Stimulated activated naive CD4-positive, alpha-beta T cell (primary cell): ENCODE data around the gene MRPL49.

Experiments used
- DNase-seq, 6 experiments: peaks; one replicate each; lab custom pipeline; 2025; lab: John Stamatoyannopoulos, UW

MRPL49 gene

DNA sequence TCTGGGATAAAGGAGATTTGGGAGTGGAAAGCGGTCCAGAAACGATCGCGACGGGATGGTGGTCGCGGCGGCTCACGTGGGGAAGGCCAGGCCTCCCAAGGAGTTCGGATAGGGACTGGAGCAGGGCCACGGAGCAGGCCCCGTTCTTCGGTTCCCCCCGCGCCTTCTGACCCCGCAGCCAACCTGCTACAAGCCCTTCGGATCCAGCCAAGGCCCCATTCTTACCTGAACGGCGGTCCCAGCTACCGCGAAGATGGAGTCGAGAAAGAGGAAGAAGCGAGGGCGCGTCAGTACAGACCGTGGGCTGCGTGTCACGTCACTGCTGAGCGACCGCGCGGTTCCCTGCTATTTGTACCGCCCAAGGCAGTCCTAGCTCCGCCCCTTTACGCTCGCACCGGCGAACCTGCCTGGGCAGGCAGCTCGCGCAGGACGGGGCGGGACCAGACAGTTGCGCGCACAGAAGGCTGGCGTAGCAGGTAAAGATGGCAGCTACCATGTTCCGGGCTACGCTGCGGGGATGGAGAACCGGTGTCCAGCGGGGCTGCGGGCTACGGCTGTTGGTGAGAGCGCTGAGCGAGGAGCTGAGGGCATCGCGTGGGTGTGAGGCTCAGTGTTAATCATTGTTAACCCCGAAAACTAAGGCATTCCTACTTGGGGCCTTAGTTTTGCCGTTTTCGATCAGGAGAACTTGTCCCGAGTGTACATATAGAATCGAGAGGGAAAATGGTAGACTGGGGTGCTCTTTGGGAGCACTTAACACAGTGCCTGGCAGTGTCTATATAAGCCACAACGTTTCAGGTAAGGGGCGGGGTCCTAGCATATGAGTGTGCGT, at the start of gene MRPL49, which contains the start of gene FAU:
MRPL49 (plus strand) TSS at position 457 of the 832 bp plus-strand sequence; CDS start at position 483, 26 bp downstream.
FAU (minus strand) TSS at position 270 of the 832 bp plus-strand sequence. CDS start 321 bp downstream, outside the sequence.
- DNase-seq: peak; percentile 92 to 99 (median 98)

DNA sequence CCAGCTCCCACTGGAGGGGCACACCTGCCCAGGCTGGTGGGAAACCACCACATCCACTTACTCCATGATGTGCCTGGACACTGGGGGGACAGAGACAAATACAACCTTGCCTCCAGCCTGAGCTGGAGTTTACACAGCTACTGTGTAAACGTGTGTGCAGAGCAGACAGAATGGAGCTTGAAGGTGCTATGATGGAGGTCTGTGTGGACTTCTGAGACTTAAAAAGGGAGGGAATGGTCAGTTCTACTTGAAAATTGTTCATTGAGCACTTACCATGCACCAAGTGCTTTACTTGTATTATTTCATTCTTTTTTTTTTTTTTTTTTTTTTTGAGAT, 49.5 kb upstream of the MRPL49 start:
- no peak for DNase-seq

GRCh38 chr11:65077451-65077850, 44.7 kb upstream of the MRPL49 start:
- DNase-seq: no peak

- peak; percentile 30 to 74 (median 52) for DNase-seq
These were observed 44.0 kb upstream of the MRPL49 start for GRCh38 chr11:65078151-65078550.

GRCh38 chr11:65078786-65079342, 43.3 kb upstream of the MRPL49 start:
- DNase-seq: no peak

- no peak for DNase-seq
These were observed 38.8 kb upstream of the MRPL49 start for GRCh38 chr11:65083134-65083833.

DNA sequence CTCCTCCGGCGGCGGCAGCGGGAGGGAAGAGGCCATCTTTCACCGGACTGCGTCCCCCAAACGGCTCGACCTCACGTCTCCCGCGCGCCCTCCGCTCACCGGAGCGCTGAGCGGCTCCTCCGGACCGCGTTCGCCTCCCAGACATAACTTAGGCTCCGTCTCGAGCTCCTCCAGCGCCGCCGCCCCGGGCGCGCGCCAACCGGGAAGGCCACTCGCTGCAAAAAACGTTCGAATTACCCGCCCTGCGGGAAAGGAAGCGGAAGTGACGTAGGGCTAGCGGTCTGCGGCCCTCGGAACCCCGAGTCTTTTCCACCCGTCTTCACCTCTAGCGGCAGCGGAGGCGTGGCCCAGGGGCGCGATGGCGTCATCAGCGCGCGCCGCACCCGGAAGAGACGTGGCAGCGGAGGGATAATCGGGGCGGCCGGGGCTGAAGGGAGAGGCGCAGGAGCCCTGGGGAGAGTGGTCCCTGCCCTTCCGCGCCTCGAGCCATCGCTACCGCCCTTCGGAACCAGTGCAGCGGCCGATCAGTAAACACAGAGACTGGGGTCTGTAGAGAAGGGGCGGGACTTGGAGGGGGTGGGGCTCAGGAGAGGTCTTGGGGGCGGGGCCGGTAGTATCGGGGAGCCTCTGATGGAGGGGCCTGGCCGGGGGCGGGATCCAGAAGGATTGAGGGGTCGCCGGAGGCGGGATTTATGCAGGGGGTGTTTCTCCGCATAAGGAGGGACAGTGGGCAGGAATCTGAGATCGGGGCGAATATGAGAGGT, 38.1 kb upstream of the MRPL49 start, which contains the start of the genes CDCA5 and ZFPL1:
CDCA5 (minus strand) TSS at position 207 of the 764 bp plus-strand sequence; CDS start at position 145, 62 bp downstream.
ZFPL1 (plus strand) TSS at position 389 of the 764 bp plus-strand sequence. CDS start 477 bp downstream, outside the sequence.
- DNase-seq: peak; percentile 90 to 97 (median 92)

DNA sequence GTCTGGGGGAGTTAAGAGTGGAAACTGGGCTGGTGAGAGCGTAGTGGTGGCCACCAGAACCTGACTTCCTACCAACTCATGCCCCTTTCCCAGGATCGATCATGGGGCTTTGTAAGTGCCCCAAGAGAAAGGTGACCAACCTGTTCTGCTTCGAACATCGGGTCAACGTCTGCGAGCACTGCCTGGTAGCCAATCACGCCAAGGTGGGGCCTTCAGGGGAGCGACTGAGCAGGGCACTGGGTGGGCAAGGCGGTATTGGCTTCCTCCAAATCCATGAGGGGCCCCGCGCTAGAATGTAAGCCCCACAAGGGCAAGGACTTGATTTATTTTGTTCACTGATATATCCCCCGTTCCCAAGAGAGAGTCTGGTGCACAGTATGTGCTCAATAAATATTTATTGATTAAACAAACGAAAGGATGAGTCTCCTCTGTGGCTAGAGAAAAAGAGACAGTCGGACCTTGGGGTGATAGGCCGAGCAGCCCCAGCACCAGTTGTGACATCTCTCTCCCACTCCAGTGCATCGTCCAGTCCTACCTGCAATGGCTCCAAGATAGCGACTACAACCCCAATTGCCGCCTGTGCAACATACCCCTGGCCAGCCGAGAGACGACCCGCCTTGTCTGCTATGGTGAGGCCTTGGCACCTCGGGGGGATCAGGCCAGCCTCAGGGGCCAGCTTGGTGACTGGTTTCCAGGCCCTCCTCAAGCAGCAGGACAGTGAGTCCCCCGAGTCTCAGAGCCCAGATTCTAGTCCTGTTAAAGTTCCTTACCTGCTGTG, 37.3 kb upstream of the MRPL49 start:
- no peak for DNase-seq

DNA sequence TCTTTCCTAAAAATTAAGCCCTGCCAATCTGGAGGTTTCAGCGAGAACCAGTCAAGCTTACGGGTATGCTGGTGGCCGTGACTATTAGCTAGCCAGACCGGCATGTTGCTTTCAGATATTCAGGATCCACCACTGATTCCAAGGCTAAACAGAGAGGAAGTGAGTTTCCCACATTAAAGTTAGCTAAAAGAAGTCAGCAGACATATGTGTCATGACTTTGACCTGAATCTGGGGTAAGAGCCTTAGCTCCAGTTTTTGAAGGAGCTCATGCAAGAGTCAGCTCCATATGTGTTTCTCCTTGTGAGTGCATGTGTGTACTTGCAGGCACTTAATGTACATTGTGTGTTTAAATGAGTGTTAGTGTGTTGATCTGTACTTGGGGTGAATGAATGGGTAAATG, 36.7 kb upstream of the MRPL49 start:
- no peak for DNase-seq

- DNase-seq: no peak
These were observed 35.3 kb upstream of the MRPL49 start for GRCh38 chr11:65086809-65087208.

DNA sequence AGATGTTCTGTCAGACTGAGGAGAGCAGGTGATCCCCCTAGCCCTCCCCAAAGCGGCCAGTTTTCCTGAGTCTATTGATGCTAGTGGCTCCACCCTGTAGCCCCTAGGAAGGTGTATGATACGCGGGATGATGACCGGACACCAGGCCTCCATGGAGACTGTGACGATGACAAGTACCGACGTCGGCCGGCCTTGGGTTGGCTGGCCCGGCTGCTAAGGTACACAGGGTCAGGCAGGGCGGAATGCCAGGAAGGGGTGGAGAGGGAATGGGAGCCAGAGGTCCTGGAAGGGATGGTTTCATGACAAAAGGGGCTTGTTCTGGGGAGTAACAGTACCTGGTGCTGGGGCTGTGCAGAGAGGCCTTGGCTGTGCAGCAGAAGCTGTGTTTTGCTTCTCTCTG, 34.9 kb upstream of the MRPL49 start:
- no peak for DNase-seq

DNA sequence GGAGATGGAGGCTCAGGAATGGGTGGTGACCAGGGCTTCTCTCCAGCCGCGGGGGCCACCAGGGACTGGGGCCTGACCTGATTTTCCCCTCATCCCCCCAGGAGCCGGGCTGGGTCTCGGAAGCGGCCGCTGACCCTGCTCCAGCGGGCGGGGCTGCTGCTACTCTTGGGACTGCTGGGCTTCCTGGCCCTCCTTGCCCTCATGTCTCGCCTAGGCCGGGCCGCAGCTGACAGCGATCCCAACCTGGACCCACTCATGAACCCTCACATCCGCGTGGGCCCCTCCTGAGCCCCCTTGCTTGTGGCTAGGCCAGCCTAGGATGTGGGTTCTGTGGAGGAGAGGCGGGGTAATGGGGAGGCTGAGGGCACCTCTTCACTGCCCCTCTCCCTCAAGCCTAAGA, 34.3 kb upstream of the MRPL49 start:
- no peak for DNase-seq

GRCh38 chr11:65089621-65090020, 32.5 kb upstream of the MRPL49 start:
- DNase-seq: no peak

DNA sequence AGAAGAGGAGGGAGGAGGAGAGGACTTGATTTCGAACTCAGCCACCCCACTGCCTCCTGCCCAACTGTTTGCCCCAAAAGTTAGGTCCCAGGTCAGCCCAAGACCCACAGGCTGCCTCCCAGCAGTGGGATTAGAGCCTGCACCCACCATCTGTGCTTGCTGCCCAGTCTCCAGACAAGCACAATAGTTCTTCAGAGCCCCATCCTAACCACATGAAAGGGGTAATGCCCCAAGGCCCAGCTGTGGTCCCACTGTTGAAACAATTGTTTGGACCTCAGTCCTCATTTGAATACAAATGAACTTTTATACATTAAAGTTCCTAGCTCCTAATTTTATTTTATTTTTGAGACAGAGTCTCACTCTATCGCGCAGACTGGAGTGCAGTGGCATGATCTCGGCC, 31.5 kb upstream of the MRPL49 start:
- DNase-seq: no peak

DNA sequence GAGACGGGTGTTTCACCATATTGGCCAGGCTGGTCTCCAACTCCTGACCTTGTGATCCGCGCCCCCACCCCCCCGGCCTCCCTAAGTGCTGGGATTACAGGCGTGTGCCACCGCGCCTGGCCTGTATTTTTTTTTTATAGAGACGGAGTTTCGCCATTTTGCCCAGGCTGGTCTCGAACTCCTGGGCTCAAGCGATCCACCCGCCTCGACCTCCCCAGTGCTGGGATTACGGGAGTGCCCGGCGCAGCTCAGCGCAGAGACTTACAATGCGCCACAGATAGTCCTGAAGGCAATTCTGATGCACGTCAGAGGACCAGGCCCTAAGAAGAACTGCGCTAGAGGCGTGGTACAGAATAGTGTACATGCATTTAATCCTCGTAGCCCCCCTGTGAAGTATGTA, 26.7 kb upstream of the MRPL49 start:
- no peak for DNase-seq

- peak; percentile 79 to 93 (median 82) for DNase-seq
These were observed 25.9 kb upstream of the MRPL49 start, which contains the start of gene VPS51 for GRCh38 chr11:65095974-65096806. Gene VPS51, plus strand, starts transcription at chr11:65096214. Its CDS starts 37 bp downstream, at chr11:65096251.

DNA sequence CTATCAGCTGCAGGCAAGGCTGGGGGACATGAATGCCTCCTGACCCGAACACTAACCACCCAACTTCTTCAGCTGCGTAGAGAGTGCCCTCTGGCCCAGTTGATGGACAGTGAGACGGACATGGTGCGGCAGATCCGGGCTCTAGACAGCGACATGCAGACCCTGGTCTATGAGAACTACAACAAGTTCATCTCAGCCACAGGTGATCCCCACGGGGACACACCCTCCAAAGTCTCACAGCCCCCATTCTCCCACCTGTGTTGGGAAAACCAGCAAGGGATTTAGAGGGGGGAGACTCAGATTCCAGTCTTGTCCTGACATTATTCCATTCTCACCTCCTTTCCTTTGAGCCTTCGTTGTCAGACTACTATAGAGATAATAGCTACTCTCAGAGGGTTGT, 25.2 kb upstream of the MRPL49 start:
- no peak for DNase-seq

DNA sequence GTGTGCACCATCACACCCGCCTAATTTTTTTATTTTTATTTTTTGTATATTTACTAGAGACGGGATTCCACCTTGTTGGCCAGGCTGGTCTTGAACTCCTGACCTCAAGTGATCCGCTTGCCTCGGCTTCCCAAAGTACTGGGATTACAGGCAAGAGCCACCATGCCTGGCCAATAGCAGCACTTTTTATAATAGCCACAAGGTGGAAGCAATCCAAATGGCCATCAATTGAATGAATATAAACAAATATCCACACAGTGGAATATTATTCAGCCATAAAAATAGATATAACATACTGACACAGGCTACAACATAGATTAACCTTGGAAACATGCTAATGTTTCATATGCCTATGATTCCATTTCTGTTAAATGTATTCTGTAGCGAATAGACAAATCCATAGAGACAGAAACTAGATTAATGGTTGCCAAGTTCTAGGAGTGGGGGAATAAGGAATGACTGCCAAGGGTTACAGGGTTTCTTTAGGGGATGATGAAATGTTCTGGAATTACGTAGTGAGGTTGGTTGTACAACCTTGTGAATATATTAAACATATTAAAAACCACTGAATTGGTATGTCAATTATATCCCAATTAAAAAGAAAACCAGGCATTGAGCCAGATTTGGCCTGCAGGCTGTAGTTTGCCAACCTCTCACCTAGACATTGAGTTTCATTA, 21.3 kb upstream of the MRPL49 start:
- DNase-seq: no peak
